Ectodermal cell (in vitro differentiated cells): Measurements from ENCODE around the gene RBL2.

Experiments used
- H3K27ac ChIP-seq: 2 replicates; pipeline ENCODE4 v1.7.0; 2013; ENCODE audit warnings: mild to moderate bottlenecking, low read depth, low read length; ENCODE audit not compliant: insufficient read depth, poor library complexity, severe bottlenecking
- H3K27me3 ChIP-seq: 2 replicates; pipeline ENCODE4 v1.7.0; 2013; ENCODE audit warnings: mild to moderate bottlenecking, low read length; ENCODE audit not compliant: insufficient read depth, control insufficient read depth, poor library complexity, severe bottlenecking
- H3K36me3 ChIP-seq: one replicate; pipeline ENCODE4 v1.7.0; 2013; ENCODE audit warnings: low read length; ENCODE audit not compliant: control insufficient read depth, insufficient read depth
- H3K4me1 ChIP-seq: one replicate; pipeline ENCODE4 v1.7.0; 2013; ENCODE audit warnings: low read length; ENCODE audit not compliant: control insufficient read depth, insufficient read depth
- H3K4me3 ChIP-seq: 2 replicates; pipeline ENCODE4 v1.7.0; 2013; ENCODE audit warnings: low read depth, low read length, control low read depth; ENCODE audit not compliant: insufficient read depth
- H3K9me3 ChIP-seq: 2 replicates; pipeline ENCODE4 v1.7.0; 2013; ENCODE audit warnings: mild to moderate bottlenecking, low read length, moderate library complexity; ENCODE audit not compliant: control insufficient read depth
- WGBS, 2 experiments: methylation state at CpG; one replicate each; pipeline ENCODE4 v1.1.7; 2013; ENCODE audit warnings: missing lambda C conversion rate in 2 of 2; 5-methylcytosine and 5-hydroxymethylcytosine counted together

Gene RBL2

GRCh38 chr16:53480394-53480793 is 46.1 kb downstream of the RBL2 start:
- H3K9me3 ChIP-seq, result no peaks in the 10 kb centered on the region
- WGBS, 2 experiments, result 75 to 100% methylated on average over 1 of the region's 1 CpG
- peaks cover 26% of the 10 kb centered on the region for H3K36me3 ChIP-seq
- no peaks in the 10 kb centered on the region for H3K4me1 ChIP-seq
- H3K27ac ChIP-seq, result no peak overlapping the region
- no peaks in the 10 kb centered on the region for H3K27me3 ChIP-seq
- H3K4me3 ChIP-seq, result no peak overlapping the region

DNA sequence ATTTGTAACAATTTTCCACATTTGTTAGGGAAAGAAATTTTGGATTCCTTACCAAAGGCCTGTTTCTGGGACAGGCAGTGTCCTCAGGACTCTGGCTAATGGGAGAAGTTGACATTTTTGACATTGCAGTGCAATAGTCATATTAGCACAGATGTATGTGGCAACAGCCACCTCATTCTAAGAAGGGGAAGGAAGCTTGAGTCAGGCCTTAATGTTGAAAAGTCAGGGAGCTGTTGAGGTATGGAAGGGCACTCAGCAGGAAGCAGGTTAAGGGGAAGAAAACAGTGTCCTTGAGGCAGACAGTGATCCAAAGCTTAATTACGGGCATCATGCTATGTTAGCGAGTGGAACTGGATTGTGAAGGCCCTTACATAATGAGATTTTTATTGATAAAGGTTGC is 47.9 kb downstream of the RBL2 start:
- Histone ChIP-seq H3K4me3 (no peak overlapping the region), H3K36me3 (peaks cover 33% of the 10 kb centered on the region), H3K4me1 (no peaks in the 10 kb centered on the region), H3K27ac (no peak overlapping the region), H3K9me3 (no peaks in the 10 kb centered on the region), H3K27me3 (no peaks in the 10 kb centered on the region)
- 98% methylated on average over 2 of the region's 2 CpGs for WGBS, 2 experiments

DNA sequence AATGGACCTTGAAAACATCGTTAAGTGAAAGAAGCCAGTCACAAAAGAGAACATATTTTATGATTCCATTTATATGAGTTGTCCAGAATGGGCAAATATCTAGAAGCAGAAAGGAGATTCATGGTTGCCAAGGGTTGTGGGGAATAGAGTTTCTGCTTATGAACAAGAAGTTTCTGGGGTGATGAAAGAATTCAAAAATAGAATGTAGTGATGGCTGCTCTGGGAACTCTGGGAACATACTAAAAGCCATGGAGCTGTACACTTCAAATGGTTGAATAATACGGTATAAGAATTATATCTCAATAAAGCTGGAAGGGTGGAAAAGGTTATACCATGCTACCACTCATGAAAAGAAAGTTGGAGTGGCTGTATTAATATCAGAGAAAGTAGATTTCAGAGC is 50.3 kb downstream of the RBL2 start:
- Histone ChIP-seq H3K27ac (no peak overlapping the region), H3K36me3 (peaks cover 34% of the 10 kb centered on the region), H3K9me3 (no peaks in the 10 kb centered on the region), H3K4me1 (no peaks in the 10 kb centered on the region), H3K4me3 (no peak overlapping the region), H3K27me3 (no peaks in the 10 kb centered on the region)
- WGBS, 2 experiments, result 95 to 100% methylated on average over 2 of the region's 2 CpGs

GRCh38 chr16:53486230-53486629 is 52.0 kb downstream of the RBL2 start:
- no peak overlapping the region for H3K4me3 ChIP-seq
- peaks cover 32% of the 10 kb centered on the region for H3K36me3 ChIP-seq
- H3K27ac ChIP-seq, result no peak overlapping the region
- no peaks in the 10 kb centered on the region for H3K27me3 ChIP-seq
- H3K9me3 ChIP-seq, result no peaks in the 10 kb centered on the region
- H3K4me1 ChIP-seq, result no peaks in the 10 kb centered on the region

- Histone ChIP-seq H3K4me1 (no peaks in the 10 kb centered on the region), H3K9me3 (no peaks in the 10 kb centered on the region), H3K27me3 (no peaks in the 10 kb centered on the region), H3K4me3 (no peak overlapping the region), H3K27ac (no peak overlapping the region), H3K36me3 (peaks cover 39% of the 10 kb centered on the region)
- 95 to 100% methylated on average over 1 of the region's 1 CpG for WGBS, 2 experiments
These were observed 55.5 kb downstream of the RBL2 start for GRCh38 chr16:53489755-53490154.

DNA sequence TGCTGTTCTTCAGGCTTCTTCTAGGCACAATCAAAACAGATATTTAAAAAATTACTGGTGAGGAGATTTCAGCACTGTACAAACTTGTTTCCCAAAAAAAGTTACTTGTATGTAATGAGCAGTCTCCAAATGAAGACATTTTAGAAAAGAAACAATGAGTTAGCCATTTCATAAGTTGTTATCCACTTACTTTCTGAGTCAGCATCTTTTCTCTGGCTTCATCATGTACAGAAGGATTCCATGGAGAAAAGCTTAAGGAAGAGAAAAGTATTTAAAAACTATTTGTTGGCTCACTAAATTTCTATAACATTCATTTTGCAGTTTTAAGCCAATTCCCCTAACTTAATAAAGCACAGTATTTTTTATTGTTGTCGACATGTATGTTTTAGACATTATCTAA is 58.2 kb downstream of the RBL2 start:
- WGBS, 2 experiments, result 100% methylated on average over 1 of the region's 1 CpG; no CpG with 5 or more reads in 1 of the 2 experiments
- Histone ChIP-seq H3K4me1 (no peaks in the 10 kb centered on the region), H3K4me3 (no peak overlapping the region), H3K36me3 (peaks cover 28% of the 10 kb centered on the region), H3K27me3 (no peaks in the 10 kb centered on the region), H3K9me3 (no peaks in the 10 kb centered on the region), H3K27ac (no peak overlapping the region)

- Histone ChIP-seq H3K36me3 (peaks cover 28% of the 10 kb centered on the region), H3K27ac (no peak overlapping the region), H3K4me3 (no peak overlapping the region), H3K4me1 (no peaks in the 10 kb centered on the region), H3K27me3 (no peaks in the 10 kb centered on the region), H3K9me3 (no peaks in the 10 kb centered on the region)
- 95 to 96% methylated on average over 6 of the region's 6 CpGs for WGBS, 2 experiments
These were observed 60.4 kb downstream of the RBL2 start for GRCh38 chr16:53494636-53495035.

GRCh38 chr16:53495325-53495724 is 61.1 kb downstream of the RBL2 start:
- Histone ChIP-seq H3K36me3 (peaks cover 27% of the 10 kb centered on the region), H3K27me3 (no peaks in the 10 kb centered on the region), H3K4me3 (no peak overlapping the region), H3K27ac (no peak overlapping the region), H3K9me3 (no peaks in the 10 kb centered on the region), H3K4me1 (no peaks in the 10 kb centered on the region)
- 93 to 96% methylated on average over 4 of the region's 4 CpGs for WGBS, 2 experiments

GRCh38 chr16:53498984-53499383 is 64.7 kb downstream of the RBL2 start:
- WGBS, 2 experiments, result 94 to 98% methylated on average over 4 of the region's 4 CpGs

GRCh38 chr16:53501216-53501859 is 67.1 kb downstream of the RBL2 start:
- 76 to 83% methylated on average over 9 of the region's 9 CpGs for WGBS, 2 experiments
- Histone ChIP-seq H3K27me3 (peaks cover 6% of the 10 kb centered on the region), H3K27ac (no peak overlapping the region), H3K4me3 (no peak overlapping the region), H3K9me3 (no peaks in the 10 kb centered on the region), H3K4me1 (peaks cover 6% of the 10 kb centered on the region), H3K36me3 (no peaks in the 10 kb centered on the region)

More at GRCh38 chr16:53498984-53499383, 64.7 kb downstream of the RBL2 start:
- Histone ChIP-seq H3K27me3 (peaks cover 6% of the 10 kb centered on the region), H3K9me3 (no peaks in the 10 kb centered on the region), H3K36me3 (peaks cover 11% of the 10 kb centered on the region), H3K4me1 (peaks cover 6% of the 10 kb centered on the region), H3K27ac (no peak overlapping the region), H3K4me3 (no peak overlapping the region)
